Prostate gland (tissue), 2 donors: ENCODE data around the gene SH2D1B. TPM values are rescaled to one million over a fixed set of nuclear protein-coding genes. Genes with fewer than 3 reads are reported as not detected.
"Not testable (repeated sequence)": the region's sequence is repeated elsewhere in the genome, so short reads cannot be mapped to it uniquely, and the experiment has no call there.

ENCODE experiments used
- DNase-seq: peaks from one replicate; pipeline ENCODE4 v3.0.0-alpha.2; 2019; ENCODE audit warnings: low spot score
- H3K27ac ChIP-seq, 2 donors: fragments of 200-600 bp; sonication (generic); 2 replicates each; pipeline ENCODE4 v1.5.1; 2017 to 2019
- H3K27me3 ChIP-seq: fragments of 200-600 bp; sonication (generic); replicated peaks from 2 replicates; pipeline ENCODE4 v1.5.1; 2019; ENCODE audit not compliant: insufficient read depth
- H3K36me3 ChIP-seq, 2 donors: fragments of 200-600 bp; sonication (generic); 1 replicate in 1 of 2; 2 replicates in 1 of 2; pipeline versions ENCODE4 v1.5.1 to v1.8.1; 2017 to 2019
- H3K4me1 ChIP-seq: fragments of 200-600 bp; sonication (generic); replicated peaks from 2 replicates; pipeline ENCODE4 v1.5.1; 2019
- H3K4me3 ChIP-seq, 2 donors: fragments of 200-600 bp; sonication (generic); 2 replicates each; pipeline ENCODE4 v1.5.1; 2017 to 2019
- H3K9me3 ChIP-seq: fragments of 200-600 bp; sonication (generic); 2 replicates; pipeline ENCODE4 v1.5.1; 2017
- CTCF ChIP-seq, 4 experiments: fragments of 200-600 bp in 2 of 4; fragments of 450-650 bp in 2 of 4; sonication (generic) in 2 of 4; IDR thresholded peaks; 1 replicate in 3 of 4; 2 replicates in 1 of 4; pipeline ENCODE4 v1.5.1; 2016 to 2019; ENCODE audit warnings: antibody characterized with exemption in 4 of 4, mild to moderate bottlenecking in 2 of 4, moderate library complexity in 2 of 4
- POLR2A ChIP-seq: fragments of 450-650 bp; IDR thresholded peaks from one replicate; pipeline ENCODE4 v1.6.1; 2016; ENCODE audit warnings: antibody characterized with exemption, mild to moderate bottlenecking
- POLR2AphosphoS5 ChIP-seq: sonication (generic); formaldehyde crosslinking; IDR thresholded peaks from one replicate; pipeline ENCODE4 v1.6.1; 2017; ENCODE audit warnings: antibody characterized with exemption
- WGBS: methylation state at CpG from one replicate; pipeline ENCODE4 v1.1.5; 2018; 5-methylcytosine and 5-hydroxymethylcytosine counted together
- intact Hi-C: fragments of 100-400 bp; cut with DNase I; formaldehyde crosslinking; loops from one replicate; pipeline ENCODE4 v1.14.2; 2022
- total RNA-seq, 2 donors: library from RNA; depleted of rRNA; stranded (reverse); fragments of >200 nt; gene quantifications; one replicate each; pipeline ENCODE4 v1.1.0, GENCODE V29; 2016

The SH2D1B gene
- not detected for total RNA-seq

GRCh38 chr1:162412002-162412401 lies at the start of gene SH2D1B:
Gene SH2D1B, minus strand, starts transcription at chr1:162412136. Its CDS starts 120 bp downstream, at chr1:162412016.
- H3K9me3 ChIP-seq = no peaks in the 10 kb centered on the region
- H3K27ac ChIP-seq = no peak within 1 kb of the TSS
- DNase-seq = no peak
- no peaks in the 10 kb centered on the region for H3K27me3 ChIP-seq
- TF ChIP-seq POLR2A (no peak), CTCF (IDR thresholded peaks at IDR 0.05) (no peak), POLR2AphosphoS5 (no peak)
- no peak within 1 kb of the TSS for H3K4me3 ChIP-seq
- intact Hi-C loops = no loop called here
- WGBS = 80% methylated on average over 3 of the region's 3 CpGs
- H3K4me1 ChIP-seq = no peaks in the 10 kb centered on the region
- H3K36me3 ChIP-seq = no peaks in the 10 kb centered on the region

- H3K4me1 ChIP-seq = no peaks in the 10 kb centered on the region
- TF ChIP-seq POLR2A = no peak
- TF ChIP-seq POLR2AphosphoS5 = no peak
- TF ChIP-seq CTCF (IDR thresholded peaks at IDR 0.05) = no peak
- intact Hi-C loops = no loop called here
- no peaks in the 10 kb centered on the region for H3K9me3 ChIP-seq
- no peaks in the 10 kb centered on the region for H3K27me3 ChIP-seq
- no peak overlapping the region for H3K4me3 ChIP-seq
- DNase-seq = no peak
- H3K36me3 ChIP-seq = no peaks in the 10 kb centered on the region
- WGBS = 93% methylated on average over 5 of the region's 5 CpGs
- H3K27ac ChIP-seq = no peak overlapping the region
These were observed 46.3 kb upstream of the SH2D1B start for GRCh38 chr1:162458236-162458635.

GRCh38 chr1:162456323-162456722 lies 44.4 kb upstream of the SH2D1B start:
- intact Hi-C loops = no loop called here
- Histone ChIP-seq H3K36me3 (no peaks in the 10 kb centered on the region), H3K27ac (no peak overlapping the region), H3K27me3 (no peaks in the 10 kb centered on the region), H3K4me1 (no peaks in the 10 kb centered on the region), H3K9me3 (no peaks in the 10 kb centered on the region), H3K4me3 (no peak overlapping the region)
- no peak for TF ChIP-seq POLR2A
- no peak for TF ChIP-seq POLR2AphosphoS5
- no peak for TF ChIP-seq CTCF (IDR thresholded peaks at IDR 0.05)
- no peak for DNase-seq
- WGBS = 90% methylated on average over 4 of the region's 4 CpGs

- DNase-seq, H3K27me3 ChIP-seq, intact Hi-C loops, H3K9me3 ChIP-seq, H3K27ac ChIP-seq, H3K36me3 ChIP-seq, H3K4me1 ChIP-seq, H3K4me3 ChIP-seq: not testable (repeated sequence)
- 92% methylated on average over 3 of the region's 3 CpGs for WGBS
These were observed 42.4 kb upstream of the SH2D1B start for GRCh38 chr1:162454361-162454760.

GRCh38 chr1:162446946-162447345 lies 35.0 kb upstream of the SH2D1B start:
- intact Hi-C loops = no loop called here
- Histone ChIP-seq H3K27me3 (no peaks in the 10 kb centered on the region), H3K36me3 (no peaks in the 10 kb centered on the region), H3K4me3 (no peak overlapping the region), H3K4me1 (no peaks in the 10 kb centered on the region), H3K27ac (no peak overlapping the region), H3K9me3 (no peaks in the 10 kb centered on the region)
- 87% methylated on average over 2 of the region's 2 CpGs for WGBS
- DNase-seq = no peak
- no peak for TF ChIP-seq CTCF (IDR thresholded peaks at IDR 0.05)
- TF ChIP-seq POLR2AphosphoS5 = no peak
- TF ChIP-seq POLR2A = no peak
